Jurkat, Clone E6-1 (cell line): ENCODE data around the gene WNT10A.

Experiments used
- DNase-seq: peaks from one replicate; pipeline ENCODE4 v3.0.0-alpha.2; 2011; ENCODE audit warnings: low read depth, low spot score
- H3K4me3 ChIP-seq: 2 replicates; pipeline ENCODE4 v1.5.1; 2011; ENCODE audit warnings: mild to moderate bottlenecking, low read length, control low read depth, moderate library complexity

WNT10A gene

DNA sequence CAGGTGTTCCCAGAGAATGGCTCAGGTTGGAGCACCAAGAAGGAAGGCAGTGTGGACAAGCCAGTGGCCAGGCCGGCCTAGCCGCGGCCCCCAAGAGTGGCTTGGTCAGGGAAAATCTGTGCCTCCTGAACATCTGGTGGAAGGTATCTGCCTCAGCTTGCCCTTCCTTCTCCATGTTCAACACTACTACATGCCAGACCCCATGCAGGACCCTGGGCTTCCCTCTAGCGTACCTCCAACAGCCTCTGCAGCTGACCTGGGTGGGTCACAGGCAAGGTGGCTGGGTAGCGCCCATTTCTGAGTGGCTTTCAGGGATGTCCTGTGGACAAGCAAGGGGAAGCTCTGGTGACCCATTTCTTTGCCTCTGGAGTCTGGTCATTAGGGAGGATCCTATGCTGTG is 7.7 kb downstream of the WNT10A start:
- H3K4me3 ChIP-seq = no peak overlapping the region
- no peak for DNase-seq

DNA sequence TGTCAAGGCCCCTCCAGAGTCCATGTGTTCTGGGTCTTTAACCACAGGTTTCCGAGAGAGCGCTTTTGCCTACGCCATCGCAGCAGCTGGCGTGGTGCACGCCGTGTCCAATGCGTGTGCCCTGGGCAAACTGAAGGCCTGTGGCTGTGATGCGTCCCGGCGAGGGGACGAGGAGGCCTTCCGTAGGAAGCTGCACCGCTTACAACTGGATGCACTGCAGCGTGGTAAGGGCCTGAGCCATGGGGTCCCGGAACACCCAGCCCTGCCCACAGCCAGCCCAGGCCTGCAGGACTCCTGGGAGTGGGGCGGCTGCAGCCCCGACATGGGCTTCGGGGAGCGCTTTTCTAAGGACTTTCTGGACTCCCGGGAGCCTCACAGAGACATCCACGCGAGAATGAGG is 9.3 kb downstream of the WNT10A start:
- no peak overlapping the region for H3K4me3 ChIP-seq
- no peak for DNase-seq

DNA sequence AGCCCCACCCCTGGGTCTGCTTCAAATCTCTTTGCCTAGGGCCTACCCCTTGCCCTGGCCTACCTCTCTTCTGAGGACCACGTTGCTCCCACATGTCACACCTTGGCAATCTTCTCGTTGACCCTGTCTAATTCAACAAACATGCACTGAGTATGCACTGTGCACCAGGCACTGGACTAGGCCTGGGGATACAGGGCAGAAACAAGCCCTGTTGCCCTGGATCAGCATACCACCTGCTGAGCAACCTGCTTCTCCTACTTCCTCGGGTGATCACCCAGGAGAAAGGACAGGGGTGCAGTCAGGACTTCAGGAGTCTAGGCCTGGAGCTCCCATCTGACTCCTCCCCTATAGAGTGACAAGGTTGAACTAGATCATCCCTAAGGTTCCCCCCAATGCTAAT is 9.7 kb downstream of the WNT10A start:
- no peak overlapping the region for H3K4me3 ChIP-seq
- no peak for DNase-seq

DNA sequence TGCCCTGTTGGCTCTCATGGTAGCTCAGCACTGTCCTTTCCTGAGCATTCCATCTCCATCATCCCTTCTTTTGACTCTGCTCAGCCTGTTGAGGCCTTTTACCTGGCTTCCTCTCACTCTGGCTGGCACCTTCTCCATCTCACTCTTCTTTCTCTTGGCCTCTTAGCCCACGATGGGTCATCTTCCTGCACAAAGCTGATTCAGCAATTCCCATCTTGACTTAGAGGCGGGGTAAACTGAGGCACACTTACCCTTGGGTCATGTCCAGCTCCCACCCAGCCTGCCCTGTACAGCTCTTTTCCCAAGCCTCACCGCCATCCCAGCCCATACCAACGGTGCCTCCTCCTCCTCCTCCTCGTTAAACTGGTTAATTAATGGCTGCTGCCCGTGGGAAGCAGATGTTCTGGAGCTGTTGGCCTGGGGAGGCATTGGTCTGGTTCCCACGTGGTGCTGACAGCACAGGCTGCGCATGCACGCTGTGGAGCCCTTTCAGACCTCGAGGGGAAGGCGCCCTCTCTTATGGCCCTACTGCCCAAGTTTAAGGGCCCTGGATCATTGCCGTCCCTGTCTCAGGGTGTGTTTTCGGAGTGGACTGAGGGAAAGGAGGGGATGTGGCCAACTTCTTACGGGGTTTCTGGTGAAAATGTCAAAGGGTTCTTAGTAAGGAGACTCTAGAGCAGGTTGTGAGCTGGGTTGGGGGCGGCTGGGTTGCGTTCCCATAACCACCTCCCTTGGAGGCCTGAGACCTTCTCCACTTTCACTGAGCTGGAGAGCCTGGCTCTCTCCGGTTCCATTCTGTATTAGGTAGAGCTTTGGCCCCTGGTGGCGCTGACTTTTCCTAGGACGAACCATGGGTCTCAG is 10.9 kb downstream of the WNT10A start:
- no peak for DNase-seq
- H3K4me3 ChIP-seq = no peak overlapping the region

DNA sequence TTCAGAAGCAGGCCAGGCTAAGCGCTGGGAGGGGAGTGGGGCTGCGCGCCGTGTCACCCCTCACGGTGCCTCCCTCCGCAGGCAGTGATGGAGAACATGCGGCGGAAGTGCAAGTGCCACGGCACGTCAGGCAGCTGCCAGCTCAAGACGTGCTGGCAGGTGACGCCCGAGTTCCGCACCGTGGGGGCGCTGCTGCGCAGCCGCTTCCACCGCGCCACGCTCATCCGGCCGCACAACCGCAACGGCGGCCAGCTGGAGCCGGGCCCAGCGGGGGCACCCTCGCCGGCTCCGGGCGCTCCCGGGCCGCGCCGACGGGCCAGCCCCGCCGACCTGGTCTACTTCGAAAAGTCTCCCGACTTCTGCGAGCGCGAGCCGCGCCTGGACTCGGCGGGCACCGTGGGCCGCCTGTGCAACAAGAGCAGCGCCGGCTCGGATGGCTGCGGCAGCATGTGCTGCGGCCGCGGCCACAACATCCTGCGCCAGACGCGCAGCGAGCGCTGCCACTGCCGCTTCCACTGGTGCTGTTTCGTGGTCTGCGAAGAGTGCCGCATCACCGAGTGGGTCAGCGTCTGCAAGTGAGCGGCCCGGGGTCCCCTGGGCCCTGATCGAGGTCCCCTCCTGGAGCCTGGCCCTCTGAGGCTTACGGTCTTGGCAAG is 12.2 kb downstream of the WNT10A start:
- H3K4me3 ChIP-seq = peak overlapping the region; percentile 39
- DNase-seq = peak; percentile 86

DNA sequence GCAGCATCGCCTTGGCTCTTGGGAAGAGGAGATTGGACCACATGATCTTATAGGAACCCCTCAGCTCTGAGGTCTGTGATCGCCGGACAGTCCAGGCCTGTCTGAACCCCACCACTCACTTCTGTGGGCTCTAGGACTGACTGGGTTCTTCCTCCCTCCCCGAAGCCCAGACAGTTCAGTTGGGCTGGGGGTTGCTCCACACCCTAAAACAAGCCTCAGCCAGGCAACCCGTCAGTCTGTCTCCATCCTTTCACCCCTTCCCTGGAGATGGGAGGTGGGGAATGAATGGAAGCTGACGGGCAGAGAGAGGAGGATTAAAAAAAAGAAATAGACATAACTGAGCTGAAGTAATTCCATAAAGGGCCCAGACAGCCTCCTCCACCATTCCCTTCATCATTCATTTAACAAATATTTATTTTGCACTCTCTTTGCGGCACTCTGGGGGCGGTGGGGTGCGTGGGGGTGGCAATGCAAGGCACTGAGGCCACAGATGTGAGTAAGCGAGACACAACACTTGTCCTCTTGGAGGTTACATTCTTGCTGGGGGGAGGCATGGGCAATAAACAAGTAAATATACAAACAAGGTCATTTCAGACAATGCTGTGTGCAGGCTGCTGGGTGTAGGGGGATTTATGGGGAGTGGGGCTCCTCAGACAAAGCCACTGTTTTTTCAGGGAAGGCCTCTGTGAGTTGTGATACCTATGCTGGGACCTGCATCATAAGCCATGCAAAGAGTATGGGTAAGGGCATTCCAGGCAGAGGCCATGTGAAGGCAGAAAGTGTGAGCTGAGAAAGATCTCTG is 12.9 kb downstream of the WNT10A start:
- no peak for DNase-seq
- peak overlapping the region; percentile 39 for H3K4me3 ChIP-seq

DNA sequence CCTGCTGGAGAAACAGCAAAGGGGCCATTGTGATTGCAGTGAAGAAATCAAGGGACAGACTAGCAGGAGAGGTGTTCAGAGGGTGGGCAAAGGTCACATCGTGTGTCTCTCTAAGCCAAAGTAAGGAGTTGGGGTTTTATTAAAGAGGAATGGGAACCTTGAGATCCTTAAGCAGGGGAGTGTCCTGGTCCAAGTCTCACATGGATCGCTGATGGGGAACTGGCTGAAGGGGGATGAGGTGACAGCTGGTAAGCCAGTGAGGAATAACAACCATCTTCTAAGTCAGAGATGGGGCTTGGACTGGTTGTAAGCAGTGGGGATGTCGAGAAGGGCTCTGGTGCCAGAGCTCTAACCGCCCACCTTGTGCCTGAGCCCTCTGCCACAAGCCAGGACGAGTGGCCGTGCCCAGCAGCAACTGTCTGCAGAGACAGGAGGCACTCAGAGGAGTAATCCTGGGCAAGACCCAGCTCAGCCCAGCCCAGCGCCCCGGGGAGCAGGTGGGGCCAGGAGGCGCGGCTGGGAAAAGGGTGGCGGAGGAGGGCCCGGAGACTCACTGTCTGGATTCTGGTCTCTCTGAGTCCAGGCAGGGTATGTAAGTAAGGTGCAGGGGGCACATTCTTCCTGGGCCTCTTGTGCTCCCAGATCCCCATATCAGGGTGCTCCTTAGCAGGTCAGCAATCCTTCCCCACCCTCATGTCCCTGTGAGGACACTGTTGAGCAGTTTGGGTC is 13.7 kb downstream of the WNT10A start:
- H3K4me3 ChIP-seq = no peak overlapping the region
- DNase-seq = no peak

DNA sequence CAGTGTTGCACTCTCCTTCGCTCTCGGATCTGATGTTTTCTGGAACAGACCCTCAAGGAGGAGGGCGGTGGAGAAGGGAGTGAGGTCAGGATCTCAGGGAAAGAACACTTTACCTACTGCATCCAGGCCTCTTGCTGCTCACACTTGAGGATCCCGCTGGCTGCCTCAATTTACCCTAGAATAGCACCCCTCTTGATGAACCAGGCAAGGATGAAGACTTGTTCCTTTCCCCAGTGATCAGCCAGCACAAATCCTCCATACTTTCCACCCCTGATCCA is 14.2 kb downstream of the WNT10A start:
- no peak overlapping the region for H3K4me3 ChIP-seq
- DNase-seq = no peak

DNA sequence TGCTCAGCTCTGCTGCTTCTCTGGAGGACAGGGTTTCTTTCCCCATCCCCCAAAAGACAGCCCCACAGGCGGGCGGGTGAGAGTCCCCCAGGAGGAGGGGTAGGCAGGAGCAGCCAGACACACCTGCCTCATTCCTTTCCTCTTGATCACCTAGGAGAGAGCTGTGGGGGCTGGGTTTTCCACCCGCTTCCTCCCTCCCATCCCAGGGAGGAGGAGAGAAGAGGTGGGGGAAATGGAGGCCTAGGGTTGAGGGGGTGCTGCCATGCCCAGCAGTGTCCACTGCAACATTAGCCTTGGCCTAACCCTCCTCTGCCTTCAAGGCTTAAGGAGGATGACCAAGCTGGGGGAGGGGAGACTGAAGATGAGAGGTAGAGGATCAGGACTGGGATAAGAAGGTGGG is 14.7 kb downstream of the WNT10A start:
- no peak for DNase-seq
- no peak overlapping the region for H3K4me3 ChIP-seq

DNA sequence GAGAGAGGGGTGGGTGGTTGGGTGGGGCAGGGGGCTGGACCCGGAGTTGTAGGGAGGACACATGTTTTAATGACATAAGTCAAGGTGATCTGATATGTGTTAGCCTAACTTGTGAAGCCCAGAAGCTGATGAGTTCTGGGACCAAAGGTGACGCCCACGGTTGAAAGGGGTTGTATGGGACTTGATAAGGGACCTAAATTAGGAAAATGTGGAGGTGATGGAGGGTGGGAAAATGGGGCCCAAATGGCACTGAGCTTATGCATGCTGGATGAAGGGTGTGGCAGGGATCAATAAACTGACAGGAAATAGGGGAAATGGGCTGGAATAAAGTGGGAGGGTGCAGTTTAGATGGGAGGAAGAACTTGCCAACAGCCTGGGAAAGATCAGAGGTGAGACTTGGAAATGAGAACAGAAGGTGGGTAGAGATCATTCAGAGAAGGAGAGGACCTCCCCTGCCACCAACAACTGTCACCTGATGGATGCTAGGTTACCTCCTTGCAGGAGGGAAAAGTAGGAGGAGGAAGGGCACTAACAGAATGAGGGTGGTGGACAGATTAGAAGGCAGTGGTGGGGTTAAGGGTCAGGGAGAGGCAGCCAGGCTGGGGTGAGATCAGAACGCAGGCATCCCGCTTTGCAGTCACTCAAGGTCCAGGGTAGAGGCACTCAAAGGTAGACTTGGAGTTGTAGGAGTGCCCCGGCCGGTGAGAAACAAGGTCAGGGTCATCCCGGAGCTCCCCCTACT is 15.3 kb downstream of the WNT10A start:
- H3K4me3 ChIP-seq = no peak overlapping the region
- DNase-seq = no peak

DNA sequence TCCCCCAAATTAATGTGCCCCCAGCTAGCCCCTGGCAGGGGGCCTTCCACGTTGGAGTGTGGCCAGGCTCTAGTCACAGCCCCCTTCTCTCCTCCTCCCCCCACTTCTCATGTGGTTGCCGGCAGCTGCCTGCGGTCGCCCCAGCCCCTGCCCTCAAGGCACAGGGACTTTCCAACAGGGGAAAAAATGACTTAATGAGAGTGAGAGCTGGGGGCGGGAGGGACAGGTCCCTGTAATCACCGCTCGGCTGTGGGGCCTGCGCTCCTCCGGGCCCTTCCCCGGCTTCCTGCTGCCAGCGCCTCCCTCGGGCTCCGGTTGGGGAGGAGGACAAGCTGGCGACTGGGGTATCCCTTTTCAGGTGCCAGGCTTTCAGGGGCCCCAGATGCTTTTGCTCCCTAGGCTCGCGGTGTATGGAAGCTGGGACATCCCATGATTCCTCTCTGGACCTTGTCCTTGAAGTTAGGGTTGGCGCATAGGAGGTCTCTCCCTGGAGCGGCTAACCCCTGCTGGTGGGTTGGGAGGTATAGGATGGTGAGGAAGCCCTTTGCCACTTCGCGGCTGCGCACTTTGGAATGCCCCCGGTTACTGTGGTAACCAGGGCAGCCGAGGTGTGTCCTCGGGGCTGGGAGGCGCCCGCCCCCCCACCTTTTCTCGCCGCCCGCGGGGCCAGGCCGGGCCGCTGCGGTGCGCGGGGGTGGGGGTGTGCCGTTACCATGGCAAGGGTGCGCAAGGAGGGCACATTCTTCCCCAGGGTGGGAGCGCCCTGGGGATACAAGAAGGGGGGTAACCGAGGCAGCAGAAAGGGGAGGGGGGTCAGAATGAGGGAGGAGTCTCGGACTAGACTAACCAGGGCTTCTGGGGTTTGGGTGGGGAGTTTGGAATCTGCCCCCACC is 16.1 kb downstream of the WNT10A start:
- DNase-seq = peak; percentile 73

DNA sequence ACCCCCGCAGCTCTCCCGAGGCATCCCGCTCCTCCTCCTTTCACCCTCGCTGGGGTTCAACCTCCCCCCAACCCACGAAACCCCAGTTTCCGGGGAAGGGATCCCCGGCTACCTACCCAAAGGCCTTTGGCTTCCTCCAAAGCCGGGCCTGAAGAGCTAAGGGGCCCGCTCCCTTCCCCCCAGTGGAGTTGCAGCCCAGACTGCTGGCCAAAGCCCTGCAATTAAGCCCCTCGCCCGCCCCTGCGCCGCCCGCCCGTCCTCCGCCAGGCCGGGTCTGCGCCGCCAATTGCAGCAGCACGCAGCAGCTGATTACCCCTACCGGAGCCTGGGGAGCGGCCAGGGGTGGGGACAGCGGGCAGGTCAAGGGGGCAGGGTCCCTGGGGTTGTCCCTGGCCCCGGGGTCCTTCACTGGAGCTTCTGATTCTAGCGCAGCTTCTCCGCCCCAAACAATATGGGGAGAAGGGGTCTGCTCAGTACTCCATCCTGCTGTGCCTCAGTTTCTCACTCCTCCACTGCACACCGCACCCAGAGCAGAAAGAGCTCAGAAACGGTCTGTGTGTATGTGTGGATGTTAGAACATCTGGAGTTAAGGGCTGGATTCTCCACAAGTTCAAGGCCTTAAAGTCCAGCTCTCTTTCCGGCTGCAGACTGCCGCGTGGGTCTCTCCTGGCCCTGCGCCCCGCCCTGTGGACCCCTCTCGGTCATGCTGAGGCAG is 16.9 kb downstream of the WNT10A start:
- peak overlapping the region; percentile 42 for H3K4me3 ChIP-seq
- DNase-seq = no peak

More for the DNA sequence above, 16.1 kb downstream of the WNT10A start:
- H3K4me3 ChIP-seq = peak overlapping the region; percentile 42

DNA sequence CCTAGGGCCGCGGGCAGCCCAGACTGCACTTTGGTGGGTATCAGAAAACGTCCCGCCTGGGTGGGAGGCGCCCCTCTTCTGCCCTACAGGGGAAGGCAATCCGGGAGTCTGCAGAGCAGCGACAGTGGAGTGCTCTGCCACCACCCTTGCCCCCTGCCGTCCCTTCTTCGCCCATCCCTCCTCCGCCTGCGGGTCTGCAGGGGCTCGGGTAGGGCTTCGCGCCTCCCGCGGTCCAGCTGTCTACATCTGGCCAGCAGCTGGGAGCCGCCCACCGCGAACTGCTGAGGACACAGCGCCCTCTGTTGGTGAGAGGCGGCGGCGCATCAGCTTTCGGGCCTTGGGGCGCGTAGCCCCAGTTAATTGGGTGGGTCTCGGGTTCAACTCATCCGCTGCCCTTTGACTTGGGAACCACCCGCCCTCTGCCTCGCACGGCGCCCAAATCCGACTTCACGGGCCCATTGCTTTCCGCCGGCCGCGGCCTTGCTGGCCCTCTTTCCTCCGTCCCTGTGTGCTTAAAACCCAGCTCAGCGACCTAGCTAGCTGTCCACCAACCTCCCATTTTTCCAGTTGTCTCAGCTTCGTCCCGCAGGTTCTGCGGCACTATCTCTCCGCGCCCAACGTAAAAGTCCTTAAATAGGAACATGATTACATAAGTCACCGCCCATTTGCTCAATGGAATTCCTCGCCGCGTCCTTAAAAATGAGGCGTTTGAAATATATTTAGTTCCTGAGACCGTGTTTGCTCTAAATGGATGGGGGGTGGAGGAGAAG is 17.6 kb downstream of the WNT10A start:
- no peak overlapping the region for H3K4me3 ChIP-seq
- DNase-seq = no peak

DNA sequence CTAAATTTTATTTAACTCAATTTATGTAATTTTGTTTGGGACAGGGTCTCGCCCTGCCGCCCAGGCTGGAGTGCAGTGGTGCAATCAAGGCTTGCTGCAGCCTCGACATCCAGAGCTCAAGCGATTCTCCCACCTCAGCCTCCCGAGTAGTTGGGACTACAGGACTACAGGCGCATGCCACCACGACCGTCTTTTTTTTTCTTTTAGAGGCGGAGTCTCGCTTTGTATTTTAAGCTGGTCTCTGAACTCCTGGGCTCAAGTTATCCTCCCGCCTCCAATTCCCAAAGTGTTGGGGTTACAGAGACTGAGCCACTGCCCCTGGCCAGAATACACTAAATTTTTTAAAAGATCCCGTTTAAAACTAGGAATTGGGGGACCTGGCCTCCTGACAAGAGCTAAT is 18.5 kb downstream of the WNT10A start:
- DNase-seq = no peak

DNA sequence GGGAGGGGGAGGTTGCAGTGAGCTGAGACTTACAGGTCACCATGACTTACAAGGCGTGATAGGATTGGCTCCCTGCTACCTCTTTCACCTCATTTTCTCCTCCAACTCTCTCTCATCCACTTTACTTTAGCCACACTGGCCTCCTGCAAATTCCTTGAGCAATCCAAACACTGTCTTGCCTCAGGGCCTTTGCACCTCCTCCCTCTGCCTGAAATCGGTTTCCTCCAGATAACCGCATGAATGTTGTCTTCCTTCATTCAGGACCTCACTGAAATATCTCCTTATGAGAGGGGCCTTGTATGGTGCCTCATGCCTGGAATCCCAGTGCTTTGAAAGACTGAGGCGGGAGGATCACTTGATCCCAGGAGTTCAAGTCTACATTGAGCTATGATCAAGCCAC is 21.8 kb downstream of the WNT10A start:
- H3K4me3 ChIP-seq = no peak overlapping the region
- no peak for DNase-seq

More for the DNA sequence above, 18.5 kb downstream of the WNT10A start:
- H3K4me3 ChIP-seq = no peak overlapping the region

DNA sequence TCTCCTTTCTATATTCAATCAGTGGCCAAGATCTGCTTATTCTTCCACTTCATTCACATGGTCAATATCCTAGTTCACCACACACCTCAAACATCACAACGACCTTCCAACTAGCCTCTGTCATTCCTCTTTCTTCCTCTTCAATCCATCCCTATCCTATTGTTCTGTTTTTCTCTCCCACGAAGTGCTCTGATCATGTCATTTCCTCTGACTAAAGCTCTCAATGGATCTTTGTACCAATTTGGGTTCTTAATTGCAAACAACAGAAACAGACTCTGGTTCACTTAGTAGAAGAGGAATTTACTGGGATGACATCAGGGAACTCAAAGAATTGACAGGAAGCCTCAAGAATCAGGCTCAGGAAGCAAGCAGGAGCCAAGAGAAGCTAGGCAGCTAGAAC is 23.5 kb downstream of the WNT10A start:
- no peak overlapping the region for H3K4me3 ChIP-seq
- no peak for DNase-seq
